A673 (cell line): ENCODE measurements around the gene ACP7.

ENCODE experiments used
- CTCF ChIP-seq: fragments of 300-800, 200-600 bp; sonication (generic); conservative IDR thresholded peaks from 2 replicates; pipeline ENCODE4 v1.5.1; 2017; ENCODE audit warnings: low read depth, mild to moderate bottlenecking, antibody characterized with exemption, low read length, moderate library complexity, mixed read lengths
- EZH2 ChIP-seq: fragments of 200-600 bp; sonication (generic); IDR thresholded peaks from 2 replicates; pipeline ENCODE4 v1.6.1; 2017; ENCODE audit warnings: borderline replicate concordance, low read depth, mild to moderate bottlenecking, mixed read lengths, antibody characterized with exemption, low read length; ENCODE audit not compliant: poor library complexity, severe bottlenecking

- no peak for TF ChIP-seq CTCF
- no peak for TF ChIP-seq EZH2
Observed at GRCh38 chr19:39057615-39058014, 26.6 kb upstream of the ACP7 start.
